GM10248 (cell line): ENCODE results near the gene CILP2.

Experiments used
- CTCF ChIA-PET: fragments of 300-600 bp; sonication (Branson Sonifier 250); formaldehyde crosslinking; extraction: SDS; loops from one replicate; lab custom pipeline; 2021; ENCODE audit warnings: antibody characterized with exemption; lab: Yijun Ruan, JAX
- POLR2A ChIA-PET: fragments of 350-650 bp; sonication (Branson Sonifier 250); formaldehyde crosslinking; extraction: SDS; loops from one replicate; lab custom pipeline; 2020; ENCODE audit warnings: antibody characterized with exemption; lab: Yijun Ruan, JAX
- DNase-seq: peaks from one replicate; pipeline ENCODE4 v3.0.0; 2012; ENCODE audit errors: extremely low spot score
- TF ChIP-seq, protein P1 (sequence below): IDR thresholded peaks from 2 replicates; pipeline ENCODE4 v1.5.1; 2012; ENCODE audit warnings: mild to moderate bottlenecking, low read depth; ENCODE audit errors: extremely low read depth, missing control alignments, control extremely low read depth

Gene CILP2

DNA sequence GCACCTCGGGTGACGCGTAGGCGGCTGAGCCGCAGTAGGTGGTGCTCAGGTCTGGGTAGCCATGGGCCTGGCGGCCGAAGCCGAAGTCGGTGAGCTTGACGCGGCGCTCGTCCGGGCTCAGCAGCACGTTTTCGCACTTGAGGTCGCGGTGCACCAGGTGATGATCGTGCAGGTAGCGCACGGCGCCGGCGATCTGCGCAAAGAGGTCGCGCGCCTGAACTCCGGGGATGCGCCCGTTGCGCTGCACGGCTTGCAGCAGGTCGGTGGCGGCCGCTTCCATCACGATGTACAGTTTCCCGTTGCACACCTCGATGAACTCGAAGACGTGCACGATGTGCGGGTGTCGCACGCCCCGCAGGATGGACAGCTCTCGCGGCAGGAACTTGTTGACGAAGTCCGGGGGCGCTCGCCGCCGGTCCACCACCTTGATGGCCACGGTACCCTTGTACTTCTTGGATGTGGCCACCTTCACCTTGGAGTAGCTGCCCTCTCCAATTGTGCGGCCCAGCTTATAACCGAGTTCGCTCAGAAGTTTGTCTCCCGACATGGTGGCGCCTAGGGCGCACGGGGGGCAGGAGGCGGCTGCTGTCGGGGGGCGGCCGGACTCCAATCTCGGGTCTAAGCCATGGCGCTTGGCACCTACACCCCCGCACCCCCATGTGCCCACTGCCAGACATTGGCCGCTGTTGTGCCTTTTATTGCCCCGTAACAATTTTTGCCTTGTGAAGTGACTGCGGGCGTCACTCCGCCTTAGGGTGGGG, 23.0 kb upstream of the CILP2 start, which contains the start of gene TSSK6:
TSS of gene TSSK6 (minus strand) at position 668 of the 761 bp plus-strand sequence. CDS start at position 547, 121 bp downstream.
- CTCF ChIA-PET, result interaction anchor here (1.0 to 2.3 kb wide), 7 partner anchors 10 to 153 kb away, joined by 3 to 7 read pairs (median 4); no protein-coding TSS in a partner anchor
- DNase-seq, result no peak
- TF ChIP-seq, protein P1, sequence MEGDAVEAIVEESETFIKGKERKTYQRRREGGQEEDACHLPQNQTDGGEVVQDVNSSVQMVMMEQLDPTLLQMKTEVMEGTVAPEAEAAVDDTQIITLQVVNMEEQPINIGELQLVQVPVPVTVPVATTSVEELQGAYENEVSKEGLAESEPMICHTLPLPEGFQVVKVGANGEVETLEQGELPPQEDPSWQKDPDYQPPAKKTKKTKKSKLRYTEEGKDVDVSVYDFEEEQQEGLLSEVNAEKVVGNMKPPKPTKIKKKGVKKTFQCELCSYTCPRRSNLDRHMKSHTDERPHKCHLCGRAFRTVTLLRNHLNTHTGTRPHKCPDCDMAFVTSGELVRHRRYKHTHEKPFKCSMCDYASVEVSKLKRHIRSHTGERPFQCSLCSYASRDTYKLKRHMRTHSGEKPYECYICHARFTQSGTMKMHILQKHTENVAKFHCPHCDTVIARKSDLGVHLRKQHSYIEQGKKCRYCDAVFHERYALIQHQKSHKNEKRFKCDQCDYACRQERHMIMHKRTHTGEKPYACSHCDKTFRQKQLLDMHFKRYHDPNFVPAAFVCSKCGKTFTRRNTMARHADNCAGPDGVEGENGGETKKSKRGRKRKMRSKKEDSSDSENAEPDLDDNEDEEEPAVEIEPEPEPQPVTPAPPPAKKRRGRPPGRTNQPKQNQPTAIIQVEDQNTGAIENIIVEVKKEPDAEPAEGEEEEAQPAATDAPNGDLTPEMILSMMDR, result no peak
- POLR2A ChIA-PET, result interaction anchor here (0.6 kb wide), 1 partner anchor 197 kb away, joined by 5 read pairs; no protein-coding TSS in a partner anchor

DNA sequence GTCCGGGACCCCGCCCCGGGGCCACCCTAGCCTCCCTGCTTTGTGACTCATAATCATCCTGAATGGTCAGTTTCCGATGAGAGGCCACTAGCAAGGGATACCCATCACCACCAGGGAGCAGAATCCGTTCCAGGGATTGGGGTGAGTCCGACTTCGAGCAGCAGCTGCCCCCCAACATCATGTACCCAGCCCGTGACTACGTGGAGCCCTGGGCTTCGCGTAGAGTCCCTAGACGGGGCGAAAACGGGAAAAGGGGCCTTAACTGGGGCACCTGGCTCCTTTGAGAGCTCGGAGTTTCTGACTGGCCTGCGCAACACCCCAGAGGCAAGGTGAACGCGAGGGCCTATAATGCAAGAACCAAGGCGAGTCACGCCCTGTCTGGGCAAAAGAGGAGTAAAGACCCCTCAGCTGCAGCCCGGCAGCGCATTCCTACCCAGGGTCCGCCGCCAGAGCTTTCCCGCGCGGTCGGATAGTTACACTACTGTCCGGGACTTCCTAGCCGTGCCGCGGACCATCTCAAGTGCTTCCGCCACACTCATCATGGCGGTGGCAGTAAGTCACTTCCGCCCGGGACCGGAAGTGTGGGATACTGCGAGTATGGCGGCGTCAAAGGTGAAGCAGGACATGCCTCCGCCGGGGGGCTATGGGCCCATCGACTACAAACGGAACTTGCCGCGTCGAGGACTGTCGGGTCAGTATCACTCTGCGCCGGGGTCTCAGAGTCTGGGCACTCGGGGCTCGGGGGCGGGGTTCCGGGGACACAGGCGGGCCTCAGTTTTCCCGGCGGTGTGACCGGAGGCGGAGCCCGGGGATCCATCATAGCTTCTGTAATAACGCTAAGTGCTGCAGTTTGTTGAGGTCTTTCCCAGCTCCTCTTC, 22.2 kb upstream of the CILP2 start, which contains the start of gene NDUFA13:
TSS of gene NDUFA13 (plus strand) at position 584 of the 878 bp plus-strand sequence. CDS start at position 598, 14 bp downstream.
- POLR2A ChIA-PET, result interaction anchor here (0.6 kb wide), 1 partner anchor 197 kb away, joined by 5 read pairs; no protein-coding TSS in a partner anchor
- DNase-seq, result peak; percentile 95
- TF ChIP-seq, protein P1, result no peak
- CTCF ChIA-PET, result interaction anchor here (1.0 to 2.3 kb wide), 7 partner anchors 9 to 154 kb away, joined by 3 to 7 read pairs (median 4); partner anchors contain the start of gene GMIP

DNA sequence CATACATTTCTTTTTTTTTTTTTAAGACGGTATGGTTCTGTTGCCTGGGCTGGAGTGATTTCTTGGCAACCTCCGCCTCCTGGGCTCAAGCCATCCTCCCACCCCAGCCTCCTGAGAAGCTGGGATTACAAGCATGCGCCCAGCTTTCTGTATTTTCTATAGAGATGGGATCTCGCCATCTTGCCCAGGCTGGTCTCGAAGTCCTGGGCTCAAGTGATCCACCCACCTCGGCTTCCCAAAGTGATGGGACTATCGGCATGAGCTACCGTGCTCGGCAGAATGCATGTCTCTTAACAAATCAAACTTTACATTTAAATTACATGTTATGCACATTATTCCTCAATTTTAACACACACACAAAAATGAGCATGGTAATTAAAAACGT, 20.8 kb upstream of the CILP2 start:
- ChIA-PET POLR2A (no interaction called here), CTCF (no interaction called here)
- TF ChIP-seq, protein P1, result no peak
- no peak for DNase-seq

DNA sequence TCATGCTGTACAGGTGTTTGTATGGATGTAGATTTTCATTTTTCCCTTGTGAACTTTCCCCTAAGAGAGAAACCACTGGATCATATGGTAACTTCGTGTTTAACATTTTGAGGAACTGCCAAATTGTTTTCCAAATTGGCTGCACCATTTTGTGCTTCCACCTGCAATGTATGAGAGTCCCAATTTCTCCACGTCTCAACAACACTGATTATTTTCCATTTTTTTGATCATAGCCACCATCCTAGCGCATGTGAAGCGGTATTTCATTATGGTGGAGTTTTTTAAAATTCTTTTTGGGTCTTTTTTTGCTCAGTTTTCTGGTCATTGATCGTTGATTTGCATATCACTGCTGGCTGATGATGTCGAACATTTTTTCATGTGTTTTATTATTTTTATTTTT, 17.1 kb upstream of the CILP2 start:
- TF ChIP-seq, protein P1, result no peak
- POLR2A ChIA-PET, result no interaction called here
- no peak for DNase-seq
- CTCF ChIA-PET, result no interaction called here

DNA sequence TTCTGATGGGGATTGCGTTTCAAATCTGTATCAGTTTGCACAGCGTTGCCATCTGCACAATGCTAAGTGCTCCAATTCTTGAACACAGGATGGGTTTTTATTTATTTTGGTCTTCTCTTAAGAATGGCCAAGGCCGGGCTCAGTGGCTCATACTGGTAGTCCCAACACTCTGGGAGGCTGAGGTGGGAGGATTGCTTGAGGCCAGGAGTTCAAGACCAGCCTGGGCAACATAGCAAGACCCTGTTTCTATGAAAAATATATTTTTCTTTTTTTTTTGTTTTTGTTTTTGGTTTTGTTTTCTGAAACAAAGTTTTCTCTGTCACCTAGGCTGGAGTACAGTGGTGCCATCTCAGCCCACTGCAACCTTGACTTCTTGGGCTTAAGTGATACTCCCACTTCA, 14.9 kb upstream of the CILP2 start:
- POLR2A ChIA-PET, result no interaction called here
- no peak for DNase-seq
- TF ChIP-seq, protein P1, result no peak
- CTCF ChIA-PET, result no interaction called here

DNA sequence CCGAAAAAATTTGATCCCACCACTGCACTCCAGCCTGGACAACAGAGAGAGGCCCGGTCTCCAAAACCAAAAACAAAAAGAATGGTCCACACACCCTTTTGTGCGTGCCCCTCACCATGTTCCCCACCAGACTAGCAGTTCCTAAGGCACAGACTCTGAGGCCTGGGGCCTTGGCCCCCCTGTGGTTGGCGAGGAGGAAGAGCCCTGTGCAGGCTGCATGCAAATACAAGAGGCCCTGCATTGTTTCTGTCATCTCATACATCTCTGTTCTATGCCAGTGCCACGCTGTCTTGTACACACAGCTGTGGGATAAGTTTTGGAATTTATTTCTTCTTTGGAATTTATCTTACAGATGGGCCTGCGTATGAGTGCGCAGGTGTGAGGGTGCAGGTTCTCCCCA, 14.0 kb upstream of the CILP2 start:
- CTCF ChIA-PET, result interaction anchor here (1.5 to 2.2 kb wide), 2 partner anchors 8 to 30 kb away, joined by 4 to 6 read pairs; partner anchors contain the start of genes NDUFA13 and TSSK6
- TF ChIP-seq, protein P1, result peak; percentile 5
- POLR2A ChIA-PET, result no interaction called here
- no peak for DNase-seq
